ENCODE data around the gene TUBGCP3.
"Not testable (repeated sequence)": the region's sequence is repeated elsewhere in the genome, so short reads cannot be mapped to it uniquely, and the experiment has no call there.

TUBGCP3 gene

GRCh38 chr13:112587764-112588489 lies at the start of gene TUBGCP3:
Gene TUBGCP3, minus strand, starts transcription at chr13:112588153. Its CDS starts 173 bp downstream, at chr13:112587980.
- no peak for DNase-seq (ENCODE audit: low read depth)

DNA sequence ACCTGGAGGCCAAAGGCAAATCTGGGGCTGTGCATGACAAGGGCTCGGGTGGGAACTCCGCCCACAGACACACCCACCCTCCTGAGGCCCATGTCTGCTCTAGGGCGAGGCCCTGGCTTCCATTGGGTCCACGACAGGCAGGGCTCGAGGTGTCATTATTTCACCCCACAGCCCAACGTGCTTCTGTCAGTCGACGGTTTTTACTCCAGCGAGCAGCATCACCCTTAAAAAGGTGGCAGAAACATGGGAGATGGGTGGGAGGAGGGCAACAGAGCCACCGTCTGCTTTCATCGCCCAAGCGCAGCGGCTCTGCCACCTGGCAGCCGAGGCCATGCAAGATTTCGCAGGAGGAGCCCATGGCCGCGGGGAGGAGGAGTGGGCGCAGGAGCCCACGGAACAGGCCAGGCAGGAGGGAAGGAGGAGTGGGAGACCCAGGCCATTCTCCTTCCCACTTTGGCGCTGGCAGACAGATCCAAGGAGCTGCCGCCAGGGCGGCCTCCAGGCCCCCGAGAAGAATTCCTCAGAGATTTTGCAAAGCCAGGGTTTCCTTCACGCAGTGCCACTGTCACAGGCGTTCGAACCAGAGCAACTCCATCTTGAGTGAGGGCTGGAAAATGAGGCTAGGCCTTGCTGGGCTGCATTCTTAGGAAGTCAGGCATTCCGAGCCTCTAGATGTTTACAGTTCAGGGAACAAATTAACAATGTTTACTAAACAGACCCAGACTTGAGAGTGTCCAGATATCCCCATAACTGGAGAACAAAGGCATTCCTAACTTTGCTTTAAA lies 49.3 kb upstream of the TUBGCP3 start:
- DNase-seq (ENCODE audit: low read depth): no peak

DNA sequence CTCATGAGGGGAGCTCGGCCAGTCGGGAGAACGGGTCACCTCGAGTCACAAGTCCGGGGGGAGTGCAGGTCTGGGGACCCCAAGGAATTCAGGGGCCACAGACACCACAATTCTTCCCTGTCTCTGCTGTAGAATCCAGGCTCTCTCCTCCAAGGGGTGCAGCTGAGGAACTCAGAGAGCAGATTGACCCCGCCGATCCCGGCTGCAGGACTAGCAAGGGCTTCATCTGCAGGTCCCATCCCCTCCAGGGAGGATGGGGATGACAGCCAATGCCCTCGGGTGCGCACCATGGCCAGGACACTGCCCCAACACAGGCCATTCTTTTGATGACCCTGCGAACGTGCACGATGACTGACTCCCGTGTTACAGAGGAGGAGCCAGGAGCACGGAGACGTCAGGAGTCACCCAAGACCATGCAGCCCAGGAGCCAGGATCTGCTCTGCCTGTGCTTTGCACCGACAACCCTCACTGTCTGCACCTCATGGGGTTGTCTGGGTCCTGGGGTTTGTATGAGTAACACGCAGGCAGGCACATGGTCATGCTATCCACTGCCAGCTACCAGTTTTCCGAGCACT lies 48.5 kb upstream of the TUBGCP3 start:
- DNase-seq (ENCODE audit: low read depth): no peak

DNA sequence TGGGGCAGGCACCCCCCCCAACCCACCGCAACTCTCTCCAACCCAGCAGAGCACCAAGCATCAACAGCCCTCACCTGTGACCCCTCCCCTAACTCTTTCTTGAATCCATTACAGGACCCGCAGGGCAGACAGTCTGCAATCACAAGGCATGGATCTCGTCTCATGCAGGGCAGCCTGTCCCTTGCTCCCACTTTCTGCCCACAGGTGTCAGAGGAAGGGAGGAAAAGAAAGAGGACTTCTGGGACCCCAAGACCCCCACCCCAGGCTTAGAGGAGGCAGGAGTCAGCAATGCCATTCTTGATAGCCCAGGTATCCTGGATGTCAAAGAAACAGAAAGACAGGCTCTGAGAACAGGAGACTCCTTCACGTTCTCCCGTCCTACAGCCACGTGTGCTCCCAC lies 47.4 kb upstream of the TUBGCP3 start:
- DNase-seq (ENCODE audit: low read depth): no peak

- no peak for DNase-seq (ENCODE audit: low read depth)
These were observed 46.1 kb upstream of the TUBGCP3 start for GRCh38 chr13:112634102-112634501.

GRCh38 chr13:112630226-112630625 lies 42.3 kb upstream of the TUBGCP3 start:
- DNase-seq (ENCODE audit: low read depth): not testable (repeated sequence)

- no peak for DNase-seq (ENCODE audit: low read depth)
These were observed 41.2 kb upstream of the TUBGCP3 start for GRCh38 chr13:112629161-112629560.

GRCh38 chr13:112627613-112628012 lies 39.7 kb upstream of the TUBGCP3 start:
- DNase-seq (ENCODE audit: low read depth): not testable (repeated sequence)

GRCh38 chr13:112627161-112627560 lies 39.2 kb upstream of the TUBGCP3 start:
- no peak for DNase-seq (ENCODE audit: low read depth)

DNA sequence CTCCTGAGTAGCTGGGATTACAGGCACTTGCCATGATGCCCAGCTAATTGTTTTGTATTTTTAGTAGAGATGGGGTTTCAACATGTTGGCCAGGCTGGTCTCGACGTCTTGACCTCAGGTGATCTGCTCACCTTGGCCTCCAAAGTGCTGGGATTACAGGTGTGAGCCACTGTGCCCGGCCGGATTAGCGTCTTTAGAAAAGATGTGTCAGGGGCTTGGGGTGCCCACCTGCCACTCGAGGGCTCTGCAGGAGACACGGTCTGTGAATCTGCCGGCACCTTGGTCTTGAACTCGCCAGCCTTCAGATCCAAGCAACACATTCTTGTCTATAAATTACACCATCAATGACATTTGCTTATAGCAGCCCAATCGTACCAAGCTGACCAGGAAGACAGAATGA lies 38.8 kb upstream of the TUBGCP3 start:
- DNase-seq (ENCODE audit: low read depth): no peak

DNA sequence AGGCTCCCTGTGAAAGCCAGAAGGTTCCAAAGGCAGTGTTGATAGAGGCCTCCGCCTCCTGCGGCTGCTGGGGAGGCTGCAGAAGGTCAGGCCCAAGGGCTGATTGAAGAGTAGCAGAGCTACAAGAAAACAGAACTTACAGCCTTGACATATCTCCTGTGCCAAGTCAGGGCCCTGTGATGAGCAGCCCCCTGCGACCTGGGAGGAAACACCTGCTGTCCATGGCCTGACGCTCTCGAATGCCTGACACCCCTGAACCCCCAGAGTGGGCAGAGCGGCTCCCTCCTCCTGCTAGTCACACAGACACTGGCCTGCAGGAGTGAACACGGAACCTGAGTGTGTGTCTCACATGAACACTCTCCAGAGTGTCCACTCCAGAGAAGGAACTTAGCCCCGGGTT lies 38.2 kb upstream of the TUBGCP3 start:
- DNase-seq (ENCODE audit: low read depth): no peak

GRCh38 chr13:112625698-112626097 lies 37.7 kb upstream of the TUBGCP3 start:
- no peak for DNase-seq (ENCODE audit: low read depth)

DNA sequence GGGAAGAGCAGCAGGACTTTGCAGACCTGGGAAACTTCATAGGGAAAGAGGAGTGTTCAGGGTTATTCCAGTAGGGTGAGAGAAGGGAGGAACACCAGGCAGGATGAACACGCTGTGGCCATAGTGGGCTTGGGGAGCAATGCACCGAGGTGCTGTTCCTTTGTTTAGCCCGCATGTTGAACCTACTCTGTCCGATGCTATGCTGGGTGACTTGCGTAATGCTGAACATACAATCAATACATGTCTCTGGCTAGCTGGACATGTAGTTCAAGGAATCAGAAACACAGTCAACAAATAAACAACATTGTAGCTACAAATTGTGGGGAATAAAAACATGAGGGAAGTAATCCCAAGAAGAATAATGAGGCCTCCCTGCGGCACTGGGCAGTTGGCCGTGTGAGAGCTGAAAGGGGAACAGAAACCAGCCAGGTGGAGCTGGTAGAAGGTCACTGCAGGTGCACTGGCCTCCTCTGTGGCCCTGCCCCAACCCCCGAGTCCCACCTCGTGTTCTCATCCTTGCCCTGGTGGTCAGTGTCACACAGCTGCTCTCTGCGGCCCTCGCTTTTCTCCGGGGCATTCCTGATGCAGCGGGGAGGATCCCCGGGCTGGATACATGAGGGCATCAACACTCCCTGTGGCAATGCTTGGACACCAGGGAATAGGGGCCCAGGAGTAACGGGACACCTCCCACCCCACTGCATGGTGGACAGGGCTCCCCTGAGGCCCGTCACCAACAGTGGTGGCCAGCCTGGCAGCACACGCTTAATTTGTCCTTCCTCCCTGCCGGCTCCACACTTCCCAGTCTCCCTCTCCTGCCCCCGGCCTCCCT lies 36.9 kb upstream of the TUBGCP3 start:
- no peak for DNase-seq (ENCODE audit: low read depth)

DNA sequence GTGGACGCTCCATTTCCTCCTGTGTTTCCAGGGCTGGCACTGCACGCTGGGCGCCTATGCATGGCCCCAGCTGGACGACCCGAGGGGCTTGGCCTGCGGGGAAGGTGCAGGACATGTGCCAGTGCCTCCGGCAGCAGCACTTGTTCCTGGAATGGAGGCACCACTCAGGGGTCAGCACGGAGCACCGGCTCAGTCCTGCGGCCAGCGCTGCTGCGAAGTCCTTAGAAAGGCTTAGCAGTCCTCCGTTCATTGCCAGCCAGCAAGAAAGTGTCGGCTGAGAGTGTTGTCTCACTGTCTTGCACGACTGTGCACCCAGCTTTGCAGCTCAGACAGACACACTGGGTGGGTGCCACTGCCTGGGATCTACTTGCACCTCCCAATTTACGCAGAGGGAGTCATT lies 36.1 kb upstream of the TUBGCP3 start:
- DNase-seq (ENCODE audit: low read depth): no peak

GRCh38 chr13:112623051-112623711 lies 35.2 kb upstream of the TUBGCP3 start:
- no peak for DNase-seq (ENCODE audit: low read depth)

DNA sequence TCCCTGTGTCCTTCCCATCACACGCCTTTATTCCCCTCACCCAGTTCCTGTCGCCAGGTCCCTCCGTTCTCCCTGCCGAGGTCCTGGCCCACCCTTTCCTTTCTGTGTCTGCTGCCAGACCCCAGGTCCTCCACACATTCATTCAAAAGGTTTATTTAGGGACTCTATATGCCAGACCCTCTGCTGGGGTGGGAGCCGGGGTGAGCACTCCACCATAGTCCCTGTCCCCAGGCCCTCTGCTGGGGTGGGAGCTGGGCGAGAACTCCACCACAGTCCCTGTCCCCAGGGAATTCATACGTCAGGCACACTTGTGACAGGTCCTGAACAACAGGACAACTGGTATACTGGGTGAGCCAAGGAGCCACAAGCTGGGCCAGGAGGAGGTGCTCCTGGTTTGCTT lies 34.4 kb upstream of the TUBGCP3 start:
- no peak for DNase-seq (ENCODE audit: low read depth)

- DNase-seq (ENCODE audit: low read depth): no peak
These were observed 32.0 kb upstream of the TUBGCP3 start for GRCh38 chr13:112619730-112620631.

DNA sequence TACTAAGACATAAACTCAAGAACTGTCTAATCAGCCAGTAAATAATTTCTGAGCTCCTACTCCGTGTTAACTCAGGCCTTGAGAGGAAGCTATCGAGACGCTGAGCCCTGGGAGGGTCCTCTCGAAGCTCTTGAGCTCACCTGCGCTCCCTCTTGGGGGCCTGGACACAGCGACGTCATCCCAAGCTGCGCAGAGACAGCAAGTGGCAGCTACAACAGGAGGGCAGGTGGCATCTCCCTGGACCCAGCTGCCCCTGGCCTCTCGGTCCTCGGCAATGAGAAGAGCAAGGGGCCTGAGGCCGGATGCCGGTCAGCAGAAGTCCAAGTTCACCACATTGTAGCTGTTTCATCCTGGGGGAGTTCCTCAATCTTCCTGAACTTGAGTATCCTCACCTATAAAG lies 30.5 kb upstream of the TUBGCP3 start:
- DNase-seq (ENCODE audit: low read depth): no peak

DNA sequence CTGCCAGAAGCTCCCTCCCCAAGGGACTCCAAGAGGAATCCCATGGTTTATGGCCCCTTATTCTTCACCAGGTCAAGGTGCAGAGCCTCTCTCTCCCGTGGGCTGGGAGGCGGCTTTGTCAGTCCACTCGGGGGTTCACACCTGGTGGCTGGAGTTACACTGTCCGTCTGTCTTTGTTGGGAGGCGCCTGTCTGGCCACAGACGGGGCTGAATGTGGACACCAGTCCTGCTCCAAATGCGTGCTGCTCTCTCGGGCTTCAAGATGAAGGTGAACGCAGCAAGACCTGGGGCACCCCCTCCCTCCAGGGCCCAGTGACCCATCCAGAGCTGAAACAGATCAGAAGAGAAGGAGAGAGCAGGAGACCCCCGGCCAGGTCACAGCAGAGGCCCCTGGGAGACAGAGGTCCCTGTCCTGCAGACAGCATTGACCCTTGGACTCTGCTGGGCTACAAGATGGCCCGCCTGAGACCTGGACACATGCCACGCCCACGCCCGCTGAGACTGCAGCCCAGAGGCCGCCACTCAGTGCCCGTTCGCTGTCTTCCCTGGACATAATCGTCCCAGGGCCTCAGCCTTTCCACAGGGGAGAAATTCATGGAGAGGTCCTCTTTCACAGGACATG lies 29.9 kb upstream of the TUBGCP3 start:
- DNase-seq (ENCODE audit: low read depth): no peak

Measured in HS-5 (cell line).